Kidney epithelial cell (primary cell): ENCODE measurements around the gene STUM. TPM values are rescaled to one million over a fixed set of nuclear protein-coding genes. Genes with fewer than 3 reads are reported as not detected.

ENCODE experiments used
- DNase-seq: peaks from one replicate; pipeline ENCODE4 v3.0.0-alpha.2; 2010; ENCODE audit warnings: low read depth
- H3K27me3 ChIP-seq: 2 replicates; pipeline ENCODE4 v1.6.0; 2011; ENCODE audit warnings: low read length; ENCODE audit not compliant: control insufficient read depth, insufficient read depth
- H3K36me3 ChIP-seq: 2 replicates; pipeline ENCODE4 v1.5.1; 2011; ENCODE audit warnings: low read length; ENCODE audit not compliant: control insufficient read depth, insufficient read depth
- H3K4me3 ChIP-seq: 2 replicates; pipeline ENCODE4 v1.5.1; 2011; ENCODE audit warnings: low read depth, mild to moderate bottlenecking, control low read depth, low read length
- total RNA-seq: library from RNA; depleted of rRNA; stranded (reverse); fragments of >200 nt; gene quantifications from 2 replicates; pipeline ENCODE4 v1.2.3, GENCODE V29; 2015
- TF ChIP-seq, protein P1 (sequence below): IDR thresholded peaks from 2 replicates; pipeline ENCODE4 v1.5.1; 2011; ENCODE audit warnings: mild to moderate bottlenecking, moderate library complexity, low read length, control low read depth, inconsistent platforms; ENCODE audit not compliant: insufficient read depth, poor library complexity, severe bottlenecking

STUM gene
- total RNA-seq, 1 donor from 2014 or later = 0.04 TPM

DNA sequence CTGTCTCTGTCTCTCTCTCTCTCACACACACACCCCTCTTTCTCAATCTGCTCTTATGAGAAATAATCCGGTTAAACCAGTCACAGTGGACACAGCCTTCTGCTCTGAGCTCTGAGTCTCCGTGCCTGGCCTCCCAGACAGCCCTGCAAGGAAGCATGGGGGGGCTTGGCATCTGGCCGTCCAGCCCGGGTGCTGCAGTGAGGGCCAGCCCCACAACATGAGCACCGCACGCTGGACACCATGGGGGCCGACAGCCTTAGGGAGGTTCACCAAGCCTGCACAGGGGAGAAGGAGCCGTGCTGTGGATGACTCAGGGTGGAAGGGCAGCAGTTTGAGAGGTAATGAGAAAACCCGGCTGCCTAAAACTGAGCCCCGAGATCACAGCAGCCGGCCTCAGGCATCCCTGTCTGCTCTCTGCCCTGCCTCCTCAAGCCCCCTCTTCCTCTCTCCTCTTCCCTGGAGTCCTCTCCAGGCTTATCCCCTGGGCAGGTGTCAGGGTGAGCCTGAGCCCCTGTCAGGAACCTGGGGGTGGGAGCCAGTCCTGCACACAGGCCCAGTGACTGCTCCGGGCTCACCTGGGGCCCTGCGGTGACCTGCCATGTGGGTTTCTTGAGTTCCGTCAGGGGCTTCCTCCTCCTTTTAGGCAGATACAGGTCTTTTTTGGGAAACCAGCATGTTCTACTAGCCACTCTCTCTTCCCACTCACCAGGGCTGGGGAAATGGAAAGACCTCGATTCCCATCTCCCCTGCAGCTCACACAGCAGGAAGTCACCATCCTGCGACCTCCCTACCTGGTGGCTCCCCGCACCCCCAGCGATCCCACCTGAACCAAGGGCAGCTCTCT, 97.7 kb downstream of the STUM start:
- no peak for DNase-seq
- Histone ChIP-seq H3K36me3 (peaks cover 2% of the 10 kb centered on the region), H3K4me3 (no peak overlapping the region), H3K27me3 (no peaks in the 10 kb centered on the region)
- TF ChIP-seq, protein P1, sequence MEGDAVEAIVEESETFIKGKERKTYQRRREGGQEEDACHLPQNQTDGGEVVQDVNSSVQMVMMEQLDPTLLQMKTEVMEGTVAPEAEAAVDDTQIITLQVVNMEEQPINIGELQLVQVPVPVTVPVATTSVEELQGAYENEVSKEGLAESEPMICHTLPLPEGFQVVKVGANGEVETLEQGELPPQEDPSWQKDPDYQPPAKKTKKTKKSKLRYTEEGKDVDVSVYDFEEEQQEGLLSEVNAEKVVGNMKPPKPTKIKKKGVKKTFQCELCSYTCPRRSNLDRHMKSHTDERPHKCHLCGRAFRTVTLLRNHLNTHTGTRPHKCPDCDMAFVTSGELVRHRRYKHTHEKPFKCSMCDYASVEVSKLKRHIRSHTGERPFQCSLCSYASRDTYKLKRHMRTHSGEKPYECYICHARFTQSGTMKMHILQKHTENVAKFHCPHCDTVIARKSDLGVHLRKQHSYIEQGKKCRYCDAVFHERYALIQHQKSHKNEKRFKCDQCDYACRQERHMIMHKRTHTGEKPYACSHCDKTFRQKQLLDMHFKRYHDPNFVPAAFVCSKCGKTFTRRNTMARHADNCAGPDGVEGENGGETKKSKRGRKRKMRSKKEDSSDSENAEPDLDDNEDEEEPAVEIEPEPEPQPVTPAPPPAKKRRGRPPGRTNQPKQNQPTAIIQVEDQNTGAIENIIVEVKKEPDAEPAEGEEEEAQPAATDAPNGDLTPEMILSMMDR = no peak

DNA sequence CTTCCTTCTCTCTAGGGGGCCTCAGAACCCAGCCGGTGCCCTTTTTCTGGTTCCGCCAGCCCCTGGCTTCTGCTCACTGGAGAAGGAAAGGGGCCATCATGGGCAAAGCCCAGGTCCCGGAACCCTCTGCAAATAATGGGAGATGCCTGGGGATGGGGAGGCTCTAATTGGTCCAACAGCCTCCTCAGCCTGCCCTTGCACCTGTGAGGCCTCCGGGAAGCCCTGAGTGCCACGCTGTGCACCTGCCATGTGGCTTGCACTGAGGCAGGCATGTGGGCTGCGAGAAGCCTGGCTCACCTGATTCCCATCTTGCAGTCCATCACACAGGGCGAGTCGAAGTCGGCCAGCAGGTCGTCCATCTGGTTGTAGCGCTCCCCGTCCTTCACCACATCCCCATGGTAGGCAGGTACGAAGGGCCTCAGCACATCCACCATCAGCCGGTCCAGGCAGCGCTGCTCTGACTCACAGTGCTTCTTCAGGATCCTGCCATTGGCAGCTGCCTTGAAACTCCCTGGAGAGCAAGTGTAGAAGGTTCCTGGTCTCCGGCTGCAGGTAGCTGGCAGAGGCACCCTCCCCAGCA, 98.4 kb downstream of the STUM start:
- DNase-seq = no peak
- TF ChIP-seq, protein P1 = no peak
- H3K27me3 ChIP-seq = no peaks in the 10 kb centered on the region
- H3K36me3 ChIP-seq = peaks cover 2% of the 10 kb centered on the region
- H3K4me3 ChIP-seq = no peak overlapping the region

DNA sequence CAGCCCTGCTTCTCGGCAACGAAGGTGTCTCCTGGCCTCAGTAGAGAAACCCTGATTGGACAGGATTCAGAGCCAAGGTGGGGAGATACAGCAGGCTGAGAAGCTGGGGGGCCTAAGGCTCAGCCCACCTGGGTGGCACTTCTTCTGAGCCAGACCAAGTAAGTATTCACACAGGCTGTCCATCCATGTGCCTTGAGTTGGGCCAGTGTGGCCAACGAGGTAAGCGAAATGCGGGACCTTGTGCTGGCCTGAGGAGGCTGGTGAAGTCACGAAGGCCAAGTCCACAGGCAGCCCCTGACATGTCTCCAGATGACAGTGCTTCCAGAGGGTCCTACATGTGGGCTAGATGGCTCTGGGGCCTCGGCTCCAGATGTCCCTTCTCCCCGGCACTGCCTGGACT, 99.2 kb downstream of the STUM start:
- Histone ChIP-seq H3K36me3 (peaks cover 2% of the 10 kb centered on the region), H3K27me3 (no peaks in the 10 kb centered on the region), H3K4me3 (no peak overlapping the region)
- TF ChIP-seq, protein P1 = no peak
- DNase-seq = no peak

DNA sequence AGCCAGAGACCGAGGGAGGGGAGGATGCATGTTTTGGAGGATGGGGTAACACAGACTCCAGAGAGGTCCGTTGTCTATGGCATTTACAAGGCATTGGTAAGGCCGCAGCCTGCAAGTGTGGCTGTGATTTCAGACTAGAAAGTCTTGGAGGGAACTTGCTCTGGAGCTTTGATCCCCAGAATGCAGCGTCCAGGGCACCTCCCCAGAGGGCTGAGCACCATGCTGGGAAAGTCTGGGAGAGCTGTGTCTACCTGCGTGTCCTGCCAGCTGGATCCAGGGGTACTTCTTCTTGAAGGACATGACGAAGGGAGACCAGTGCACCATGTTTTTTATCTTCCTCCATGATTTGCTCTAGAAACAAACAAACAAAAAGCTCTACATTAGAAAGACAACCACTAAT, 99.9 kb downstream of the STUM start:
- H3K36me3 ChIP-seq = peaks cover 2% of the 10 kb centered on the region
- no peak overlapping the region for H3K4me3 ChIP-seq
- TF ChIP-seq, protein P1 = no peak
- no peaks in the 10 kb centered on the region for H3K27me3 ChIP-seq
- DNase-seq = no peak

DNA sequence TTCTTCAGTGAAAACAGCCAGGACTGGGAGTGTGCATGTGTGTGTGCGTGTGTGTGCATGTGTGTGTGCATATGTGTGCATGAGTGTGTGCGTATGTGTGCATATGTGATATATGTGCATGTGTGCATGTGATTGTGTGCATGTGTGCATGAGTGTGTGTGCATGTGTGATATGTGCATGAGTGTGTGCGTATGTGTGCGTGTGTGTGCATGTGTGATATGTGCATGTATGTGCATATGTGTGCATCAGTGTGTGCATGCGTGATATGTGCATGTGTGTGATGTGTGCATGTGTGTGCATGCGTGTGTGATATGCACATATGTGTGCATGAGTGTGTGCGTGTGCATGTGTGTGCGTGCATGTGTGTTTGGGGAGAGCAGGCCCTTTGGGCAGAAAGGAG, 100.7 kb downstream of the STUM start:
- Histone ChIP-seq H3K4me3 (no peak overlapping the region), H3K27me3 (no peaks in the 10 kb centered on the region), H3K36me3 (peaks cover 2% of the 10 kb centered on the region)
- no peak for DNase-seq
- TF ChIP-seq, protein P1 = no peak
